HG03159 (cell line): ENCODE measurements around the gene RHBDF2.

Experiments
- ATAC-seq: cut with Tn5 transposase; IDR thresholded peaks from one replicate; pipeline ENCODE4 v1.9.1; 2021; ENCODE audit warnings: mild to moderate bottlenecking, moderate library complexity; ENCODE audit not compliant: unreplicated experiment

The RHBDF2 gene

GRCh38 chr17:76502341-76503211 lies 1.4 kb upstream of the RHBDF2 start:
- ATAC-seq, result no peak

DNA sequence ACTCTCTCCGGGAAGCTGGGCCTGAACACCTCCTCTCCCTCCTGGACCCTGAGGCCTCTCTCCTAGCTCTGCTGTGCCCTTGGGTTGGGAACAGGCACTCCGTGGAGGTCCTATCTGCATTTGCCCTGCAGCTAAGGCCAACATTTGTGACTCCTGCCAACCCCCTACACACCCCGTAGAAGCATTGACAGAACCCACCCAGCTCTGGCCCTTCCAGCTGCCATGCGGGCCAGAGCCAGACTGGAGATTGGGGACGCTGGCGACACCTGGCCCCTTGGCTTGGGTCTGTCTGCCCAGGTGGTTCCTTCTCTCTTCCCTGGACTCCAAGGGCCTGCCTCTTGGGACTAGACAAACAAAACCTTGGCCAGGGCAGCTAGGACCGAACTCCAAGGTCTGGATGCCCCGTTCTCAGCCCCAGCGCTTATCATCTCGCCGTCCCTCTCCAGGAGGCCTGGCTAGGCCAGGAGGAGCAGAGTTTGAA lies 644 bp upstream of the RHBDF2 start:
- no peak for ATAC-seq

DNA sequence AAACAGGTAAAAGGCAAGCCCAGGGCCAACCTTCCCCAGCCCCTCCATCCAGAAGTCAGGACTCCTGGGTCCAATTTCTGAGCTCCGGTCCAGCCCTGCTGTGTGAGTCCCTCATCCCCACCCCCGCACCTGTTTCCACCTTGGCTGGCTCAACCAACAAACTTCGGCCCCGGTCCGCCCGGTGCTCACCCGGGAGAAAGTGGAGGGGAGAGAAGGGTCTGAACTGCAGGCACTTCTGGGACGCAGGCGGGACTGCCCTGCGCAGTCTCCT lies 541 bp downstream of the RHBDF2 start:
- ATAC-seq, result no peak

DNA sequence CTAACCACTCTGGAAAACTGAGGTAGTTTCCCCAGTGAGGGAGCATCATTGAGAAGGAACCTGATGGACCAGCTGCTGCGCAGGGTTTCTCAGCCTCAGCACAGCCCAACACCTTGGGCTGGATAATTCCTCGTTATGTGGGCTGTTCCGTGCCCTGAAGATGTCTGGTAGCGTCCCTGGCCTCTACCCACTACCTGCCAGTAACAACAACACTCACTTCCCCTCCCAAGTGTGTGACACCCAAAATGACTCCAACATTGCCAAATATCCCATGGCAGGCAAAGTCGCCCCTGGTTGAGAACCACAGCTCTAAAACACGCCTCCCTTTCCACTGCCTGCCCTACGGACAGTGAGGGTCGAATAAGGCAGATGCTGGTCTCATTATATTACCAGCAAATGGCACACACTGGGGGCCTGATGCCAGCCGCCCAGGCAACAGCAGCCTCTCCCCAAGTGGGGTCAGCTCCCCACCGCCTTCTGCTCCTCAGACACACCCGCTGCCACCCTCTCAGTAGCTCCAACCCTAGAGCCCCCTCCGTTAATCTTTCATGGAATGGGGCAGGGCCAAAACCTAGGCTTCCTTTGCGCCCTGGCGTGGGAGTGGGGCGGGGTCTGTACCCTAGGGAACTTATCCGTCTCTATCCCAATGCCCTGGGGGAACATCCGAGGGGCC lies 1.0 kb downstream of the RHBDF2 start:
- no peak for ATAC-seq

DNA sequence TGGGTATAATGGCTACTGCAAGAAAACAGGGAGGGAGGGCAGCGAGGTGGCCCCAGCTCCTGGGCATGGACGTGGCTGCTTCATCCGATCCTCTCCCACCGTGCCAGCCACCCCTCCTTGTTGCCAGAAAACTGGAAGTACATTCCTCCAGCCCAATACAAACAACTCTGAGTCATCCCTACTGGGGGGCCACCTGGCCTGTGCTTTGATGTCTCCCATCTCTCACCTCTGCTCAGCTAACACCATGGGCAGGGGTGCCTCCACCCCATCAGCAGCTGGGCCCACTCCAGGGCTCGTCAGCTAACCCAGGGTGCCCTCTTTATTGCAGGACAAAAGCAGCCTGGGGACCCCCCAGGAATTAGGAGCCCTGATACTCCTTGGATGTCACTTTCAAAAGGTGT lies 2.0 kb downstream of the RHBDF2 start:
- ATAC-seq, result no peak

DNA sequence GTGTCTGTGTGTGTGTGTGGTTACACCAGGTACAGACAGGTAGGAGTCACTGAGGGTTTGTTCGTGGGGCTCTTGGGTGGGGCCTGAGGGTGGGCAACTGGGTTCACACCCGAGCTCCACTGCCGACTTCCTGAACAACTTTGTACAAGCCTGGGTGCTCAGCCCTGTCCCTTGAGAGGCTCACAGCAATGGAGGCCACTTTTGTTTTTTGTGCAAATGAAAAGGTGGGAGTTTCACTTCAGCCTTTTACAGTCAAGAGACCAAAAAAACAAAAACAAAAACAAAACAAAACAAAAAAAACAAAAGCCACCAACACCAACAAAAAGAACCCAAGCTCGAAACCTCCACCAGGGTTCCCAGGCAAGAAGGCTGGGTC lies 2.4 kb downstream of the RHBDF2 start:
- no peak for ATAC-seq

- ATAC-seq, result no peak
Observed at GRCh38 chr17:76497979-76498875, 3.0 kb downstream of the RHBDF2 start.

DNA sequence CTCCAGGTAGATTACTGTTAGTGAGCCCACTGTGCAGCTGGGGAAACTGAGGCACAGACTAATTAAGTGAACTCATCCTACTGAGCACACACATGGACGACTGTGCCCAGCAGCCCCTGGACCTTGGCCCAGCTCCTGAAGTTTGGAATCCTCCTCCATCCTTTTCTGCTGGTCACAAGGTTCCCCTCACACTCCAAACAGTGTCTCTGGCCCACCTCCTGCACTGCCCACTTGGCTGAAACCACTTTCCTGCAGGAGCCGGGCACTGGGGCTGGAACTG lies 3.6 kb downstream of the RHBDF2 start:
- no peak for ATAC-seq

DNA sequence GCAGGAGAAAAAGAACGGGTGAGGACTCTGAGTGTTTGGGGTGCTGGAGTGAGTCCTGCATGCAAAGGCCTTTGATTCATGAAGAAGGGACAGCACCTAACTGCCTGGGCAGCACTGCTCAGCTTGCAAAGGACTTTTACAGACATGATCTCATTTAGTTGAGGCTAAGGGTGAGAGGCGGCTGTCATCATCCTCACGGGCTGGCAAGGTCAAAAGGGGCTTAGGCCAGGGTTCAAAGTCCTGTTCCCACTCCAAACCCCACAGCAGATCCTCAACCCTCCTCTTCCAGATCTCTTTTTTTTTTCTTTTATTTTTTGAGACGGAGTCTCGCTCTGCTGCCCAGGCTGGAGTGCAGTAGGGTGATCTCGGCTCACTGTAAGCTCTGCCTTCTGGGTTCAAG lies 4.8 kb downstream of the RHBDF2 start:
- ATAC-seq, result no peak

- ATAC-seq, result no peak
Observed at GRCh38 chr17:76495663-76496400, 5.4 kb downstream of the RHBDF2 start.

DNA sequence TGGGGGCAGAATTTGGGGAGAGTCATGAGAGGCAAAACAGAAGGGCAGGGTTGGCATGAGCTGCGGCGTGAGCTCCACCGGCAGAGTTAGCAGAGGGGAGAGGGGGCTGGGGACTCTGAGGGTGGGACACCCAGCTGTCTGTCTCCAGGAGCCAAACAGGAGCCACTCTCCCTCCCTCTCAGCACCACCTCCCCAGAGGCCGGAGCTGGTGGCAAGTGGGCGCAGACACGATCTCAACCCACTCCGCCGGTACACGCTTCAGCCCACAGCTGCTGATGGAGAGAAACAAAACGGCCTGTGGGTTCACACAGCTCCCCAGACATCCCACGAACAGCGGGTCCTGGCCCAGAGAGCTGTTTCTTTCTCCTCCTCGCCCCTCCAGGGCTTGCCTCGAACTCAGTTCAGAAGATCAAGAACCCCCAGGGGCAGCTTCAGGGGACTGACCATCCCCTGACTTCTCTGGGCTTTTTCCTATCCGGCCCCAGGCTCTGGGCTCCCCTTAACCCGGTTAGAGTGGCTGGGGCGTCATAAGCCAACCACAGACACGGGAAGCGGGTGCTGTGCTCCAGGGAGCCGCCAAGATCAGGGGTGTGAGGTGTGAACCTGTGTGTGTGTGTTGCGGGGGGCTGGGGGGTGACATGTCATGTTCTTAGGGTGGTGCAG lies 7.6 kb downstream of the RHBDF2 start:
- ATAC-seq, result no peak

DNA sequence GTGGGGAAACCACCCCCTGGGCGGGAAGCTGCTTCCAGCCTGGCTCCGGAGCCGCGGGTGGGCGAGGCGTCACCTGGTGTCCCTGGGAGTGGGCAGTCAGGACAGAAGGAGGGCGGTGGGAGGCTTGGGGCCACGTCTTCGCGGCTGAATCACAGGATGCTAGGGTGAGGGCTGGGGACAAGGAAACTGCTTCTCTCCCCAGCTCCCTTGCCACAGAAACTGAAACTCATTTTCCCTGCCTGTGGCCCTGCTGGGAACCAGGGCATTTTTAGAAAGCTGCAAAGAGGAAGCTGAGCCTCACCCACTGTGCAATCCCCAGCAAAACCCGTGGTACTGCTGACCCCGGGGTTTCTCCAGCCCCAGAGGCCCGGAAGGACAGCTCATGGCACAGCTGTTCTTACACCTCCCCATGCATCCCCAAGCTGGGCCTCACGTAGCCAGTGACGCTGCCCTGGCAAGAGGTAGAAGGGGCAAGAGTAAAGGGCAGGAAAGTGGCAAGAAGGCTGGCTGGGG lies 8.2 kb downstream of the RHBDF2 start:
- peak; percentile 30 for ATAC-seq

DNA sequence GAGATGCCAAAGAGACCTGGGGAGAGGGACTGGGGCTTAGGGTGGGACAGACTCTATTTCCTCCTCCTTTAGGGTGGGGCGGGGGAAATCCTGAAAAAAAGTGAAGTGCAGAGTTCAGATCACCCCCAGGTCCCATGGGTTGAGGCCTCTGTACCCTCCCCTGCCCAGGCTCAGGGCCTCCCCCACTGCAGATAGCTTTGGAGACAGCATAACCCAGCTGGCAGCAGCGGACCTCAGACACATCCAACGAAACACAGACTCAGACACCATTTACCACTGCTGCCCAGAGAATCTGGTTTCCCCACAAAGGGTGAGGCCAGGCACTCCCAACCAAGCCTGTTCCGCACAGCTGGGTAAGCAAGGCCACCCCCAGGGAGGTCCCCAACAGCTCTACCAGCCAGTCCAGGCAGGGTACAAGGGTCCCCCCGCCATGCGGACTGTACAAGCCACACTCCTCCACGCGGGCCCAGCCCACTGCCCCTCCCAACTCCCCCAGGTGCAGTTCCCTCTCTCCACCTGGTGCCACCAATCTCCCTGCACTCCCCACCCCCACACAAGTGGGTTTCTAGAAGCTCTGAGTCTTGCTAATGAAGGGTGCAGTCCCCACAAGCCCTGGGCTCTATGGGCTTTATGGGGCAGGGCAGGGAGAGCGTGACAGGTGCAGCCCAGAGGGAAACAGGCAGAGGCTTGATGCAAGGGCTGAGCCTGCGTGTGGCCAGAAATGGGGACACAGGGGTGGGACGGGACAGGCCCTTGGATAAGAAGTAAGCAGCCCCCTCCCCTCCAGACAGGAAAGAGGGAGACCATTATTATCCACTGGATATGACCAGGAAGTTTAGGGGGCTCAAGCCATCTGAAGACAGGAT lies 8.9 kb downstream of the RHBDF2 start:
- ATAC-seq, result peak; percentile 36

- ATAC-seq, result peak; percentile 9
Observed at GRCh38 chr17:76491271-76492122, 9.7 kb downstream of the RHBDF2 start.

DNA sequence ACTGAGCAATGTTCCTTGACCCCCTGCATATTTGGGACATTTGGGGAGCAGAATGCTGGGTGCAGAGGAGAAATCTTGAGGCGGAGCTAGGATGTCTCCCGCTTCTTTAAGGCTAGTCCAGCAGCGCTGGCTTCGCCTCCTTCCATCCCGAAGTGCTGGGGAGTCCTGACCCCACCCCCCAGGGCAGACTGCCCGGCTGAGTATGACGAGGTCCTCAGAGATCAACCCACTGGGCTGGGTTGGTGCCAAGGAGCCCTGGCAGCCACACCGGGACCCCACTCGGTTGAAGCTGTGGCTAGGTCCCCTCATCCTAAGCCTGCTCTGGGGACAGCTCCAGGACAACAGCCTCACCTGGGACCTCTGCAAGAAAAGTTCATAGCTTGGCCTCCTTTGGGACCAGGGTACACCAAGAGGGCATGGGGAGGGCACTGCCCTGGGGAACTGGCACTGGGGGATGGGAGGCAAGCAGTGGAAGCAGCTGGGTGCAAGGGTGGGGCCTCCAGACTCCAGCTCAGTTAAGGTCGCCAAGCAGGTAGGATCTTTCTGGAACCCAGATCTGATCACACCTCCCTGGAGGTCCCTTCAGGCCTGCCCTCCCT lies 11.0 kb downstream of the RHBDF2 start:
- no peak for ATAC-seq

- no peak for ATAC-seq
Observed at GRCh38 chr17:76487451-76488192, 13.6 kb downstream of the RHBDF2 start.

GRCh38 chr17:76485569-76485968 lies 15.7 kb downstream of the RHBDF2 start:
- no peak for ATAC-seq
